ENCODE data around the gene P2RX3.

The P2RX3 gene

GRCh38 chr11:57327721-57328120 is 10.4 kb upstream of the P2RX3 start:
- peaks cover 6 to 72% of the 10 kb centered on the region in 2 experiments; a peak in 2 of 3 replicates for H3K36me3 ChIP-seq (ENCODE audit: control insufficient read depth in 2 of 2, insufficient read depth in 1 of 2, low read length in 2 of 2)
- no peaks in the 10 kb centered on the region; the same call in 1 of the 2 replicates for H3K4me1 ChIP-seq (ENCODE audit: control insufficient read depth, insufficient read depth, low read length)
- H3K9me3 ChIP-seq (ENCODE audit: control insufficient read depth, insufficient read depth, low read depth, low read length): no peaks in the 10 kb centered on the region
- H3K4me3 ChIP-seq (ENCODE audit: low read depth, low read length): no peak overlapping the region
- no peak for TF ChIP-seq ZXDB (tag by site-specific recombination; IDR thresholded peaks at IDR 0.05)
- TF ChIP-seq TCF7L2 (IDR thresholded peaks at IDR 0.05; ENCODE audit: borderline replicate concordance, low read depth, low read length): no peak
- POLR2A ChIA-PET: interaction anchor here (6.1 kb wide), 1 partner anchor 7 kb away, joined by 78 read pairs; the partner anchor contains the start of gene SSRP1
- CTCF ChIA-PET: no interaction called here
- H3K27ac ChIP-seq (ENCODE audit: extremely low read depth, low read depth, low read length): no peak overlapping the region

GRCh38 chr11:57330029-57330428 is 8.1 kb upstream of the P2RX3 start:
- H3K4me1 ChIP-seq (ENCODE audit: control insufficient read depth, insufficient read depth, low read length): no peaks in the 10 kb centered on the region; the same call in 1 of the 2 replicates
- ChIA-PET CTCF (no interaction called here), POLR2A (interaction anchor here (0.7 kb wide), 1 partner anchor 80 kb away, joined by 6 read pairs; no protein-coding TSS in a partner anchor)
- peaks cover 6 to 94% of the 10 kb centered on the region in 2 experiments; a peak in 2 of 3 replicates for H3K36me3 ChIP-seq (ENCODE audit: control insufficient read depth in 2 of 2, insufficient read depth in 1 of 2, low read length in 2 of 2)
- no peaks in the 10 kb centered on the region for H3K9me3 ChIP-seq (ENCODE audit: control insufficient read depth, insufficient read depth, low read depth, low read length)
- TF ChIP-seq ZNF132 (tag by site-specific recombination; IDR thresholded peaks at IDR 0.05; ENCODE audit: borderline replicate concordance) (no peak), KLF7 (tag by site-specific recombination; IDR thresholded peaks at IDR 0.05; ENCODE audit: borderline replicate concordance) (no peak), ZNF596 (tag by site-specific recombination; IDR thresholded peaks at IDR 0.05) (no peak), ZNF133 (tag by site-specific recombination; IDR thresholded peaks at IDR 0.05) (no peak), ZNF248 (tag by site-specific recombination; IDR thresholded peaks at IDR 0.05) (no peak), KLF16 (tag by site-specific recombination; IDR thresholded peaks at IDR 0.05) (no peak), ZNF16 (tag by site-specific recombination; IDR thresholded peaks at IDR 0.05; ENCODE audit: low read depth) (no peak), ZNF571 (tag by site-specific recombination; IDR thresholded peaks at IDR 0.05) (no peak), GFI1B (tag by site-specific recombination; IDR thresholded peaks at IDR 0.05) (no peak), ZNF623 (tag by site-specific recombination; IDR thresholded peaks at IDR 0.05) (no peak), ELK4 (IDR thresholded peaks at IDR 0.05; ENCODE audit: borderline replicate concordance, low read depth, low read length) (no peak), ZNF488 (tag by site-specific recombination; IDR thresholded peaks at IDR 0.05) (no peak), ZNF501 (tag by site-specific recombination; IDR thresholded peaks at IDR 0.05) (no peak), PRDM6 (tag by site-specific recombination; IDR thresholded peaks at IDR 0.05) (no peak), ZSCAN18 (tag by site-specific recombination; IDR thresholded peaks at IDR 0.05) (no peak), ZBTB8A (tag by site-specific recombination; IDR thresholded peaks at IDR 0.05) (no peak)
- no peak overlapping the region for H3K27ac ChIP-seq (ENCODE audit: extremely low read depth, low read depth, low read length)
- H3K4me3 ChIP-seq (ENCODE audit: low read depth, low read length): no peak overlapping the region
